HS-27A (cell line): ENCODE measurements around the gene PLEKHH3.

Source experiments
- DNase-seq: peaks from one replicate; pipeline ENCODE4 v3.0.0-alpha.2; 2012; ENCODE audit warnings: low read depth, missing footprints

The PLEKHH3 gene, protein sequence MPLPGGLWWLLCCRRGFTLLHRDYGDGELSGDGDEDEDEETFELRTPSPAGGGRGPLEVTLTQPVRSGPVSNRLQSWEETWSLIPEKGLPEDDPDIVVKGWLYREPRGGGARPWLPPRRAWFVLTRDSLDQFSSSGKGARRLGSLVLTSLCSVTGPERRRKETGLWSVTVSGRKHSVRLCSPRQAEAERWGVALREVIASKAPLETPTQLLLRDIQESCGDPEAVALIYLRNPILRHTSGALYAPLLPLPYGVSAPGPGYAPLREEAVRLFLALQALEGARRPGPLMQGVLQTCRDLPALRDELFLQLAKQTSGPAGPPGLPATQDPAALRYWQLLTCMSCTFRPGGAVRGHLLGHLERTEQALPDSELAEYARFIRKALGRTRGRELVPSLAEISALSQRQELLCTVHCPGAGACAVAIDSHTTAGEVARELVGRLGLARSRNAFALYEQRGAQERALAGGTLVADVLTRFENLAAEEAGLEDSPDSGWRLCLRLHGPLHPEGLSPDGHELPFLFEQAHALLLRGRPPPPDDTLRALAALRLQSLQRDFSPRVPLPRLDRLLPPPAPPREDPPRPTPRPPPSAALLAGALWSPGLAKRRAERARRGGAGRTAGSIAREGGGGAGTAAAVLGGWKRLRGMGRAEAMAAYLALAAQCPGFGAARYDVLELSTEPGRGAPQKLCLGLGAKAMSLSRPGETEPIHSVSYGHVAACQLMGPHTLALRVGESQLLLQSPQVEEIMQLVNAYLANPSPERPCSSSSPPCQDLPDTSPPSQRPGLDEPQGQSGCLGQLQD

DNA sequence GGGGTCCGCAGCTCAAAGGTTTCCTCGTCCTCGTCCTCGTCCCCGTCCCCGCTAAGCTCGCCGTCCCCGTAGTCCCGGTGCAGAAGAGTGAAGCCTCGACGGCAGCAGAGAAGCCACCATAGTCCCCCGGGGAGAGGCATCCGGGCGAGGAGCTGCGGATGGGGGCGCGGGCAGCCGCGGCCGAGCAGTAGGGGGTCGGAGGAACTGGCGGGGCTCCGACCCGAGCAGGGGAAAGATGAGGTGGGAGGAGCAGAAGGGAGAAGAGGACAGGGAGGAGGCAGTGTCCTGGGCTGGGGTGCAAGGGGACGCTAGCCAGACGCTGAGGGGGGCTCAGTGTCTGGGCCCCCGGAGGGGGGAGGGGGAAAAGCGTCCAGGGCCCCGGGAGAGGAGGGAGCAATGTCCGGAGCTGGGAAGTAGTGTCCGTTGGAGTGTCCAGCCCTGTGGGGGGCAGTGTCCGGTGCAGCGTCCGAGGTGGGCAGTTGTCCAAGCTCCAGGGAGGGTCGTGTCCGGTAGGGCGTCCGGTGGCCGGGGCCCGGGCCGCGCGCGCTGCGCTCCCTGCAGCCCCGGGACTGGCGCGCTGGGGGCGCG is at the start of gene PLEKHH3:
Gene PLEKHH3, minus strand, starts transcription at position 571 of the 588 bp plus-strand sequence. Its CDS starts 431 bp downstream, at position 140.
- DNase-seq: no peak

GRCh38 chr17:42725143-42725542 is 48.3 kb upstream of the PLEKHH3 start:
- DNase-seq: no peak

DNA sequence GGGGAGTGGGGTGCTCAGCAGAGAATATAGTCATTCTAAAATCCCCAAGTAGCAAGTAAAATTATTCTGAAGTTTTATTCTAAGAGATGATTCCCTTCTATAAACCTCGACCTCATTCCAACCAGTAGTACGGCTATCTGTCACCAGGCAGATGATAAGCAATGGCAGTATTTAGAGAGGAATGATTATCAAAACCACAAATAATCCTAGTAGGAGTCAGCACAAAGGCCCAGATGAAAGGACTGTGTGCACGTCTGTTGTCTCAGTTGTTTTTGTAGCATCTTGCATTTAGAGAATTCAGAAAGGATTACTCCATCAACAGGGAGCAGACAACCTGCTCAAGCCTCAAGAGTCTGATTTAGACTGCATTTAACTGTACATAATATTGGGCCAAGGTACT is 46.8 kb upstream of the PLEKHH3 start:
- DNase-seq: no peak

GRCh38 chr17:42720996-42721583 is 44.3 kb upstream of the PLEKHH3 start:
- no peak for DNase-seq

GRCh38 chr17:42709561-42709960 is 32.8 kb upstream of the PLEKHH3 start:
- no peak for DNase-seq

- no peak for DNase-seq
Measured at GRCh38 chr17:42708588-42708987, 31.8 kb upstream of the PLEKHH3 start.

DNA sequence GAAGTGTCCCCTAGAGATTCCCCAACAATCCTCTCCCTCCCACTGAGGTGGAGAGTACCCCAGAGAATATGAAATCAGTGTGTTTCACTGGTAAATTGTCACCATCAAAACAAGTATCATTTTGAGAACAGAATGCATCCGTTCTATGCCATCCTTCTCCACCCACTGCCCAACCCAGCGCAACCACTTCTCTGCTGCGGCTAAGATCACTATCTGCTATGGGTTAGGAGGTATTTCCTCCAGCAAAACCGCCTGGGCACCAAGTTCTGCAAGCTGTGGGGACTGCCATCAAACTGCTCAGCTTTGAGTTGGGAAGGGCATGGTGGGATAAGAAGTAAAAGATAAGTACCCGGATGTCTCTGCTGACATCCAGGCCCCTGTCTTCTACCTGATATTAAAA is 29.9 kb upstream of the PLEKHH3 start:
- no peak for DNase-seq

GRCh38 chr17:42704837-42705494 is 28.2 kb upstream of the PLEKHH3 start:
- DNase-seq: no peak

DNA sequence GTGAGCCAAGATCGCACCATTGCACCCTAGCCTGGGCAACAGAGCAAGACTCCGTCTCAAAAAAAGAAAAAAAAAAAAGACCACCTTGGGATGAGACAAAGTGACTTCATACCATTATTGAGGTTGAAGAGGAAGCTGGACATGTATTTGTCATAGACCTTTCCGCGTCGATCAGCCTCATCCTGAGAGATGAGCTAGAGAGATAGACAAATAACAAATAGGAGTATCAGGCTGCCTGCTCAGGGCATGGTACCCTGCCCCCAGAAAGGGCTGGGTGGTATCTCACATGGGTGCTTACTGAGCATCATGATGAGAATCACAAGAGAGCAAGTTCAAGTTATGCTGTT is 27.7 kb upstream of the PLEKHH3 start:
- no peak for DNase-seq

- no peak for DNase-seq
Measured at GRCh38 chr17:42702446-42702845, 25.7 kb upstream of the PLEKHH3 start.

DNA sequence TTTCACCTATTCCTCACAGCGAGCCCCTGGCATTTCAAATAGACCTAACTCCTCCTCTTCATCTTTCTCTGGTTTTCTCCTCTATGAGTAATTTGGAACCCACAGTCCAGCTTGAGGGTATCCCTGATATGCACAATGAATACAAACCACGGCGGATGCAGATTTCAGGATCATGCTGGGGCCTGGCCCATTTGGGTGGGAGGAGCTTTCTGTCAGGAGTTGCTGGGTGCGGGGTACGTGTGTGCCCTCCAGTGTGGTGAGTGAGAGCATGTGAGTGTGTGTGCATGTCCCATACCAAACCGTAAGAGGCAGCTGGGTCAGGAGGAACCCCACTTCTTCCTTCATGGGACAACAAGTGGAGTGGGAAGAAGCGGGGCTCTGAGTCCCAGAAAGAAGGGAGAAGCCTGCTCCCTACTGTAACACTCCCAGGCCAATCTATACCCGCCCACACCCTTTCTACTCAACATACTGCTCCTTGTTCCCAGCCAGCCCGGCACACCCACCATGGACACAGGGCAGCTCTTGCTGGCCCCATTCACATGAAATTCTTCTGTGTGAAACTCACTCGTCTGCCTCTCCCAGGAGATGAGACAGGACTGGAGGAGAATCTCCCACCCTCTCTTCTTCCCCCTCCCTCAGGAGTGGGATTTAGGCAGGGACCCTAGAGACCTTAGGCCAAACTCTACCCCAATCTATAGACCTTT is 23.9 kb upstream of the PLEKHH3 start:
- DNase-seq: no peak

GRCh38 chr17:42699415-42699740 is 22.6 kb upstream of the PLEKHH3 start:
- DNase-seq: no peak

DNA sequence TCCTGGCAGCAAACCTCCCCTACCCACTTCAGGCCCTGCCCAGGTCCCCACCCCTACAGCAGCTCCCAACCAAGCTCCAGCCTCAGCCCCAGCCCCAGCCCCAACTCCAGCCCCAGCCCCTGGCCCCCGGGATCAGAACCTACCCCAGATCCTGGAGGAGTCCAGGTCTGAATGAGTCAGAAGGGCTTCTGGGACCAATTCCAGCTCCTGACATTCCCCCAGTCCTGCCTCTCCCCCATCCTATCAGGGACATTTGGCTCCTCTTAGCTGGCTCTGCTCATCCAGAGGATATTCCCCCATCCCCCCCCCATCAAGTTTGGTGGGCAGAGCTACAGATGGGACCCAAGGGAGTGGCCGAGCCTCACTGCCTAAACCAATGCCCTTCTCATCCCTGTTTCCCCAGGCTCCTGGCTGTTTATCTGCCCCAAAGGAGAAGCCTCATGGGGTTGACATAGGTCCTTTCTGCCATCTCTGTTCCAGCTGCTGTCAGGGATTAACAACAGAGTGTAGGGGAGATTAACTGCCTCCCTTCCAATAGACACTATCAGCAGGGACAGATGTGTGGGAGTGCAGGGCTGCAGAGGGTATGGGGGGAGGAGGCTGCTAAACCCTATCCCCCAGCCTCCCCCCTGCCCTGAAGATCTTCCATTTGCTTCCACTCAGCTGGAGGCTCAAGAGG is 22.1 kb upstream of the PLEKHH3 start:
- DNase-seq: no peak

GRCh38 chr17:42697108-42697811 is 20.5 kb upstream of the PLEKHH3 start:
- DNase-seq: no peak

- DNase-seq: no peak
Measured at GRCh38 chr17:42695500-42695899, 18.7 kb upstream of the PLEKHH3 start.

- no peak for DNase-seq
Measured at GRCh38 chr17:42694524-42694923, 17.7 kb upstream of the PLEKHH3 start.

DNA sequence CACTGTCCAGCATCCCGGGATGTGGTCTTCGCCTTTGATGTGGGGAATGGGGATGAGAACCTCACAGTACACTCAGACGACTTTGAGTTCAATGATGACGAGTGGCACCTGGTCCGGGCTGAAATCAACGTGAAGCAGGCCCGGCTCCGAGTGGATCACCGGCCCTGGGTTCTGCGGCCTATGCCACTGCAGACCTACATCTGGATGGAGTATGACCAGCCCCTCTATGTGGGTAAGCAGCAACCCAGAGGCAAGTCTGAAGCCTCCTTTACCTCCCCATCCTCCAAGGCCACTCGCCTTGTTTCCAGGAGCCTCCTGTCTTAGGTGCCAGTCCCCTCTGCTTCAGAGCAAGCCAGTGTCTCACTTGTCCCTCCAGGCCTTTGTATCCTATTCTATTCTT is 15.7 kb upstream of the PLEKHH3 start:
- no peak for DNase-seq

DNA sequence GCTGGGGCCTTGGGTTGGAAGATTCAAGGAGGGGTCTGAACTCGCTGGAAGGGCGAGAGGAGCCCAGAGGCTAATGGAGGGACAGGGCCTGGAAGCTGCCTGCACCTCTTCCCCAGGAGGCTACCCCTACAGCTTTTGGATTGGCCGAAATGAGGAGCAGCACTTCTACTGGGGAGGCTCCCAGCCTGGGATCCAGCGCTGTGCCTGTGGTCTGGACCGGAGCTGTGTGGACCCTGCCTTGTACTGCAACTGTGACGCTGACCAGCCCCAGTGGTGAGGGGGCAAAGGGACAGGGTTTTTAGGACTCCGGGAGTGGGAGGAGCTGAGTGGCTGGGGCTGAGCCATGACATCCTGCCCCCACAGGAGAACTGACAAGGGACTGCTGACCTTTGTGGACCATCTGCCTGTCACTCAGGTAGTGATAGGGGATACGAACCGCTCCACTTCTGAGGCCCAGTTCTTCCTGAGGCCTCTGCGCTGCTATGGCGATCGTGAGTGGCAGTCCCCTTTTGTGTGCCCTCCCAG is 14.3 kb upstream of the PLEKHH3 start:
- no peak for DNase-seq

DNA sequence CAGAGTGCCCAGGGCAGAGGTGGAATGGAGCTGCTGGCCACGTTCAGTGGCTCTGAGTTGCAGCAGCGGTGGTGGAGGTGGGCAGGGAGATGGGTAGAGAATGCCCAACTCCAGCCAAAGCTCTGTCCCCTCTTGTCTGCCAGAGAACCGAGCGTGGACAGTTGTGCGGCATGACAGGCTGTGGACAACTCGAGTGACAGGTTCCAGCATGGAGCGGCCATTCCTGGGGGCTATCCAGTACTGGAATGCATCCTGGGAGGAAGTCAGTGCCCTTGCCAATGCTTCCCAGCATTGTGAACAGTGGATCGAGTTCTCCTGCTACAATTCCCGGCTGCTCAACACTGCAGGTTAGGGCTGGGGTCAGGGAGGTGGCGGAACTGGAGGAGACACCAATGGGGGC is 13.8 kb upstream of the PLEKHH3 start:
- DNase-seq: no peak

DNA sequence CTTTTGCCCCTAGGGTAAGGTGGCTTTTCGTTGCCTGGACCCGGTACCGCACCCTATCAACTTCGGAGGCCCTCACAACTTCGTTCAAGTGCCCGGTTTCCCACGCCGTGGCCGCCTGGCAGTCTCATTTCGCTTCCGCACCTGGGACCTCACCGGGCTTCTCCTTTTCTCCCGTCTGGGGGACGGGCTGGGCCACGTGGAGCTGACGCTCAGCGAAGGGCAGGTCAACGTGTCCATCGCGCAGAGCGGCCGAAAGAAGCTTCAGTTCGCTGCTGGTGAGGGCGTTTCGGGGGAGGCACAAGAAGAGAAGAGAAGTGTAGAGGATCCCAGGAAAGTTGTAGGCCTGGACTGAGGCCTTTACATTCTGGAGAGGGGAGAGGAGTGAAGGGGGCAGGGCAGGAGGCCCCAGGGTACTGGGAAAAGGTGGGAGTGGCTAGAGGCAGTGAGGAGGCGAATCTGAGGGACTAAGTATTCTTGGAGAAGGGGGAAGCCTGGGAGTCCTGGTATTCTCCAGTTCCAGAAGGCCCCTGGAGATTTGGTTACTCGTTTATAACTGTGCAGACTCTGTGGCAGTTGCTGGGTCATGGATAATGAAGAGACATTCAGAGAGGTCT is 11.0 kb upstream of the PLEKHH3 start:
- DNase-seq: no peak
